Upper lobe of left lung (tissue), 6 donors: ENCODE measurements around the gene AP2S1. TPM values are rescaled to one million over a fixed set of nuclear protein-coding genes. Genes with fewer than 3 reads are reported as not detected.
"Not testable (repeated sequence)": the region's sequence is repeated elsewhere in the genome, so short reads cannot be mapped to it uniquely, and the experiment has no call there.

ENCODE experiments used
- ATAC-seq, 2 donors: fragments of 200-7000 bp; cut with Tn5 transposase; one replicate each; pipeline ENCODE4 v1.9.1; 2022; ENCODE audit warnings: mild to moderate bottlenecking in 2 of 2, moderate library complexity in 2 of 2; ENCODE audit not compliant: low FRiP score in 2 of 2
- DNase-seq, 2 donors: peaks; one replicate each; pipeline ENCODE4 v3.0.0-alpha.2; 2019 to 2020
- H3K27ac ChIP-seq, 4 donors: fragments of 200-600 bp; sonication (generic); one replicate each; pipeline ENCODE4 v1.5.1; 2016 to 2019
- H3K27me3 ChIP-seq, 4 donors: fragments of 200-600 bp; sonication (generic); one replicate each; pipeline ENCODE4 v1.5.1; 2017 to 2019
- H3K36me3 ChIP-seq, 4 donors: fragments of 200-600 bp; sonication (generic); one replicate each; pipeline ENCODE4 v1.5.1; 2016 to 2019
- H3K4me1 ChIP-seq, 4 donors: fragments of 200-600 bp; sonication (generic); one replicate each; pipeline ENCODE4 v1.5.1; 2018 to 2019
- H3K4me3 ChIP-seq, 4 donors: fragments of 200-600 bp; sonication (generic); one replicate each; pipeline ENCODE4 v1.5.1; 2017 to 2019; ENCODE audit warnings: mild to moderate bottlenecking in 2 of 4, moderate library complexity in 1 of 4
- H3K9me3 ChIP-seq, 4 donors: fragments of 200-600 bp; sonication (generic); one replicate each; pipeline ENCODE4 v1.5.1; 2018 to 2019
- EP300 ChIP-seq, 4 donors: sonication (generic); formaldehyde crosslinking; IDR thresholded peaks; one replicate each; pipeline ENCODE4 v1.5.1; 2017; ENCODE audit warnings: antibody characterized with exemption in 4 of 4, control low read depth in 2 of 4
- POLR2A ChIP-seq, 4 donors: fragments of 450-650 bp; IDR thresholded peaks; one replicate each; pipeline ENCODE4 v1.5.1; 2016 to 2017; ENCODE audit warnings: antibody characterized with exemption in 4 of 4, mild to moderate bottlenecking in 2 of 4
- POLR2AphosphoS5 ChIP-seq, 2 donors: sonication (generic); formaldehyde crosslinking; IDR thresholded peaks; one replicate each; pipeline ENCODE4 v1.5.1; 2017; ENCODE audit warnings: antibody characterized with exemption in 2 of 2
- WGBS, 2 donors: methylation state at CpG; one replicate each; pipeline ENCODE4 v1.1.5; 2017 to 2018; 5-methylcytosine and 5-hydroxymethylcytosine counted together
- total RNA-seq, 6 donors: library from RNA; depleted of rRNA in 4 of 6; stranded (reverse); fragments of >200 nt in 4 of 6; gene quantifications; one replicate each; pipeline versions ENCODE4 v1.1.0 to v1.2.1, GENCODE V29; 2016 to 2021
- TF ChIP-seq, protein P1 (sequence below), 6 experiments: fragments of 450-650 bp in 4 of 6; fragments of 200-600 bp in 2 of 6; sonication (generic) in 2 of 6; IDR thresholded peaks; one replicate each; pipeline ENCODE4 v1.5.1; 2016 to 2019; ENCODE audit warnings: antibody characterized with exemption in 6 of 6
- donor health status: DM: no; HTN: no; CAD: no; lungs with moderate emphysema.
- donor health status: DM: no; HTN: yes; CAD: no; lungs with severe emphysema.

Gene AP2S1
- total RNA-seq, 6 donors from 2014 or later: 59.7 to 149 (median 113) TPM

DNA sequence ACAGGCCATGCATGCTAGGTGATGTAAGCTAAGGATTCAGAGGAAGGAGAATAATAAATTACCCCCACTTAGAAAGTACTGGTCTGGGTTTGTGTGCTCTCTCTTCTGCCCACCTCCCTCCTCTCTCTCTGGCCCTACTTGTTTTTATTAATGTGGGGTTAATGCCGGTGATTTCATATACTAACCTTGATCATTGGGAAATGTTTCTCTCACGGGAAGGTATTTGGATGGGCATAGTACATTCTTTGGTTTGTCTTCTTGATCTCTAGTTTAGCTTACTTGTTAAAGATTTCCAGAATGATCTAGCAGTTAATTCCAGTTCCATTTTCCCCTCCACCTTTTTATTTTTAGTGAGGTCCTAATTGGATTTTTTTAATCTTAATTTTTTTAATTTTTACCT, 34.8 kb upstream of the AP2S1 start:
- ATAC-seq: no peak
- no peak overlapping the region for H3K27ac ChIP-seq
- H3K36me3 ChIP-seq: no peaks in the 10 kb centered on the region
- TF ChIP-seq EP300 (IDR thresholded peaks at IDR 0.05) (no peak), POLR2AphosphoS5 (IDR thresholded peaks at IDR 0.05) (no peak), POLR2A (IDR thresholded peaks at IDR 0.05) (no peak)
- TF ChIP-seq, protein P1, sequence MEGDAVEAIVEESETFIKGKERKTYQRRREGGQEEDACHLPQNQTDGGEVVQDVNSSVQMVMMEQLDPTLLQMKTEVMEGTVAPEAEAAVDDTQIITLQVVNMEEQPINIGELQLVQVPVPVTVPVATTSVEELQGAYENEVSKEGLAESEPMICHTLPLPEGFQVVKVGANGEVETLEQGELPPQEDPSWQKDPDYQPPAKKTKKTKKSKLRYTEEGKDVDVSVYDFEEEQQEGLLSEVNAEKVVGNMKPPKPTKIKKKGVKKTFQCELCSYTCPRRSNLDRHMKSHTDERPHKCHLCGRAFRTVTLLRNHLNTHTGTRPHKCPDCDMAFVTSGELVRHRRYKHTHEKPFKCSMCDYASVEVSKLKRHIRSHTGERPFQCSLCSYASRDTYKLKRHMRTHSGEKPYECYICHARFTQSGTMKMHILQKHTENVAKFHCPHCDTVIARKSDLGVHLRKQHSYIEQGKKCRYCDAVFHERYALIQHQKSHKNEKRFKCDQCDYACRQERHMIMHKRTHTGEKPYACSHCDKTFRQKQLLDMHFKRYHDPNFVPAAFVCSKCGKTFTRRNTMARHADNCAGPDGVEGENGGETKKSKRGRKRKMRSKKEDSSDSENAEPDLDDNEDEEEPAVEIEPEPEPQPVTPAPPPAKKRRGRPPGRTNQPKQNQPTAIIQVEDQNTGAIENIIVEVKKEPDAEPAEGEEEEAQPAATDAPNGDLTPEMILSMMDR (IDR thresholded peaks at IDR 0.05): no peak
- no peaks in the 10 kb centered on the region for H3K27me3 ChIP-seq
- H3K4me3 ChIP-seq: no peak overlapping the region
- DNase-seq: no peak
- no peaks in the 10 kb centered on the region for H3K9me3 ChIP-seq
- 82 to 89% methylated on average over 2 of the region's 2 CpGs for WGBS, 2 donors
- H3K4me1 ChIP-seq: peaks cover 0 to 16% (median 8%) of the 10 kb centered on the region in 4 donors

DNA sequence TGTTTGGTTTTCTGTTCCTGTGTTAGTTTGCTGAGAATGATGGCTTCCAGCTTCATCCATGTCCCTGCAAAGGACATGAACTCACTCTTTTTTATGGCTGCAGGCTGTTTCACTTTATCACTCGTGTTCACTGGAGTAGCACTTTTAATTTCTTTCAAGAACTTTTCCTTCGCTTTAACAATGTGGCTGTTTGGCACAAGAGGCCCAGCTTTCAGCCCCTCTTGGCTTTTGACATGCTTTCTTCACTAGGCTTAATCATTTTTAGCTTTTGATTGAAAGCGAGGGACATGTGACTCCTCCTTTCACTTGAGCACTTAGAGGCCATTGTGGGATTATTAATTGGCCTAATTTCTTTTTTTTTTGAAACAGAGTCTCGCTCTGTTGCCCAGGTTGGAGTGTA, 32.1 kb upstream of the AP2S1 start:
- not testable (repeated sequence) for DNase-seq, H3K27ac ChIP-seq, H3K27me3 ChIP-seq, H3K9me3 ChIP-seq, H3K4me3 ChIP-seq, H3K36me3 ChIP-seq, ATAC-seq
- WGBS, 2 donors: 62 to 68% methylated on average over 4 of the region's 4 CpGs
- peaks cover 0 to 16% (median 6%) of the 10 kb centered on the region in 4 donors for H3K4me1 ChIP-seq

DNA sequence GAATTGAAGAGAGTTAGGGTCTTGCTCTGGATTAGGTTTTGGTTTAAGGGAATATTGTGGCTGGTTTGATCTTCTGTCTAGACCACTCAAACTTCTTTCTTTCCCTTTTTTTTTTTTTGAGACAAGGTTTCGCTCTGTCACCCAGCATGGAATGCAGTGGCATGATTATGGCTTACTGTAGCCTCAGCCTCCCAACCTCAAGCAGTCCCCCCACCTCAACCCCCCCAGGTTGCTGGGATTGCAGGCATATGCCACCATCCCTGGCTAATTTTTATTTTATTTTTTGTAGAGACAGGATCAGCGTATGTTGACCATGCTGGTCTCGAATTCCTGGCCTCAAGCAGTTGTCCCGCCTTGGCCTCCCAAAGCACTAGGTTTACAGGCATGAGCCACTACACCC, 31.4 kb upstream of the AP2S1 start:
- Histone ChIP-seq H3K27ac (no peak overlapping the region), H3K27me3 (no peaks in the 10 kb centered on the region), H3K36me3 (no peaks in the 10 kb centered on the region), H3K9me3 (no peaks in the 10 kb centered on the region), H3K4me3 (no peak overlapping the region), H3K4me1 (peaks cover 0 to 14% (median 6%) of the 10 kb centered on the region in 4 donors)
- no peak for TF ChIP-seq POLR2AphosphoS5 (IDR thresholded peaks at IDR 0.05)
- no peak for TF ChIP-seq POLR2A (IDR thresholded peaks at IDR 0.05)
- TF ChIP-seq EP300 (IDR thresholded peaks at IDR 0.05): no peak
- TF ChIP-seq, protein P1 (IDR thresholded peaks at IDR 0.05): no peak
- ATAC-seq: no peak
- no peak for DNase-seq
- 86 to 95% methylated on average over 4 of the region's 4 CpGs for WGBS, 2 donors

DNA sequence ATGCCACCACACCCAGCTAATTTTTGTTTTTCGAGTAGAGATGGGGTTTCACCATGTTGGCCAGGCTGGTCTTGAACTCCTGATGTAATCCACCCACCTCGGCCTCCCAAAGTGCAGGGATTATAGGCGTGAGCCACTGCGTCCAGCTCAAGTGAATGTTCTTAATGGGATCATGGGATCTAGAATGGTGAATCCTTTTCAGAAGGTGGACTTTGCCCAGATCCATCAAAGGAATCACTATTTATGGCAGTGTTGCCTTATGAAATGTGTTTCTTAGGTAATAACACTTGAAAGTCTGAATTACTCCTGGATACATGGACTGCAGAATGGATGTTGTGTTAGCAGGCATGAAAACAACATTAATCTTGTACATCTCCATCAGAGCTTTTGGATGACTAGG, 30.4 kb upstream of the AP2S1 start:
- no peak for DNase-seq
- H3K36me3 ChIP-seq: no peaks in the 10 kb centered on the region
- H3K4me3 ChIP-seq: no peak overlapping the region
- H3K27ac ChIP-seq: no peak overlapping the region
- H3K27me3 ChIP-seq: no peaks in the 10 kb centered on the region
- no peak for TF ChIP-seq EP300 (IDR thresholded peaks at IDR 0.05)
- TF ChIP-seq POLR2A (IDR thresholded peaks at IDR 0.05): no peak
- no peak for TF ChIP-seq POLR2AphosphoS5 (IDR thresholded peaks at IDR 0.05)
- TF ChIP-seq, protein P1 (IDR thresholded peaks at IDR 0.05): no peak
- no peak for ATAC-seq
- 89 to 98% methylated on average over 4 of the region's 4 CpGs for WGBS, 2 donors
- H3K4me1 ChIP-seq: peaks cover 0 to 11% (median 6%) of the 10 kb centered on the region in 4 donors
- no peaks in the 10 kb centered on the region for H3K9me3 ChIP-seq

DNA sequence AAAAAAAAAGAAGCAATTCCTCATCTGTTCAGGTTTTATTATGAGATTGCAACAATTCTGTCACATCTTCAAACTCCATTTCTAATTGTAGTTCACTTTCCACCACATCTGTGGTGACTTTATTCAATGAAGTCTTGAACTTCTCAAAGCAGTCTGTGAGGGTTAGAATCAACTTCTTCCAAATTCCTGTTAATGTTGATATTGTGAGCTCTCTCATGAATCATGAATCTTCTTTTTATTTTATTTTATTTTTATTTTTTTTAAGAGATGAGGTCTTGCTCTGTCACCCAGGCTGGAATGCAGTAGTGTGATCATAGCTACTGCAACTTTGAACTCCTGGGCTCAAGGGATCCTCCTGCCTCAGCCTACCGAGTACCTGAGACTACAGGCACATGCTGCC, 29.8 kb upstream of the AP2S1 start:
- H3K9me3 ChIP-seq: no peaks in the 10 kb centered on the region
- 85 to 100% methylated on average over 1 of the region's 1 CpG for WGBS, 2 donors
- ATAC-seq: no peak

More for the DNA sequence above, 29.8 kb upstream of the AP2S1 start:
- Histone ChIP-seq H3K36me3 (no peaks in the 10 kb centered on the region), H3K27me3 (no peaks in the 10 kb centered on the region), H3K4me1 (peaks cover 0 to 11% (median 6%) of the 10 kb centered on the region in 4 donors), H3K27ac (no peak overlapping the region), H3K4me3 (no peak overlapping the region)
- no peak for TF ChIP-seq POLR2AphosphoS5 (IDR thresholded peaks at IDR 0.05)
- TF ChIP-seq EP300 (IDR thresholded peaks at IDR 0.05): no peak
- TF ChIP-seq, protein P1 (IDR thresholded peaks at IDR 0.05): no peak
- TF ChIP-seq POLR2A (IDR thresholded peaks at IDR 0.05): no peak
- DNase-seq: no peak
